IMR-90 (cell line): ENCODE measurements around the gene SRD5A1. TPM values are rescaled to one million over a fixed set of nuclear protein-coding genes. Genes with fewer than 3 reads are reported as not detected.

Source experiments
- ATAC-seq: fragments of 200-7000 bp; cut with Tn5 transposase; 2 replicates; pipeline ENCODE4 v1.9.1; 2020; ENCODE audit warnings: low read depth, mild to moderate bottlenecking, moderate library complexity
- BruUV-seq: library from RNA; stranded (reverse); fragments of 400-500 nt; replicated peaks from 2 replicates; lab custom pipeline; 2021; lab: Mats Ljungman, UMichigan
- CTCF ChIA-PET: fragments of 300-600 bp; formaldehyde crosslinking; extraction: SDS; loops from one replicate; lab custom pipeline; 2021; ENCODE audit warnings: antibody characterized with exemption; lab: Yijun Ruan, JAX
- POLR2A ChIA-PET: fragments of 300-600 bp; sonication (Branson Sonifier 250); formaldehyde crosslinking; loops from one replicate; lab custom pipeline; 2022; ENCODE audit warnings: antibody characterized with exemption; ENCODE audit not compliant: unreplicated experiment; lab: Charles Lee
- DNase-seq: peaks from one replicate; pipeline ENCODE4 v3.0.0; 2013
- H2AFZ ChIP-seq: replicated peaks from 2 replicates; pipeline ENCODE3; 2013; ENCODE audit warnings: low read length, mild to moderate bottlenecking; ENCODE audit not compliant: poor library complexity
- H2AK5ac ChIP-seq: 2 replicates; pipeline ENCODE4 v1.6.1; 2013; ENCODE audit warnings: low read depth, low read length, inconsistent platforms
- H2AK9ac ChIP-seq: replicated peaks from 2 replicates; pipeline ENCODE3; 2013; ENCODE audit warnings: mild to moderate bottlenecking, low read depth, low read length, moderate library complexity; ENCODE audit not compliant: poor library complexity
- H2BK120ac ChIP-seq: 2 replicates; pipeline ENCODE4 v1.6.1; 2013; ENCODE audit warnings: low read depth, low read length, inconsistent platforms
- H2BK15ac ChIP-seq: 3 replicates; pipeline ENCODE4 v1.6.1; 2013; ENCODE audit warnings: low read depth, low read length, inconsistent platforms
- H2BK20ac ChIP-seq: 2 replicates; pipeline ENCODE4 v1.6.1; 2013; ENCODE audit warnings: low read depth, mild to moderate bottlenecking, inconsistent platforms, low read length, moderate library complexity
- H2BK5ac ChIP-seq: 2 replicates; pipeline ENCODE4 v1.6.1; 2013; ENCODE audit warnings: mild to moderate bottlenecking, low read depth, low read length, inconsistent platforms; ENCODE audit not compliant: poor library complexity, severe bottlenecking
- H3K14ac ChIP-seq: replicated peaks from 2 replicates; pipeline ENCODE4 v1.6.1; 2013; ENCODE audit warnings: low read depth, low read length, inconsistent platforms
- H3K18ac ChIP-seq: 2 replicates; pipeline ENCODE4 v1.6.1; 2013; ENCODE audit warnings: low read depth, low read length, control low read depth
- H3K23ac ChIP-seq: 2 replicates; pipeline ENCODE4 v1.6.1; 2013; ENCODE audit warnings: low read depth, low read length, inconsistent platforms
- H3K27ac ChIP-seq: 2 replicates; pipeline ENCODE4 v1.5.1; 2013; ENCODE audit warnings: mild to moderate bottlenecking, control low read depth, low read length; ENCODE audit not compliant: insufficient read depth
- H3K27me3 ChIP-seq: 2 replicates; pipeline ENCODE4 v1.6.1; 2013; ENCODE audit warnings: low read length; ENCODE audit not compliant: control insufficient read depth, insufficient read depth
- H3K36me3 ChIP-seq: 2 replicates; pipeline ENCODE4 v1.6.1; 2013; ENCODE audit warnings: low read length, mixed read lengths; ENCODE audit not compliant: control insufficient read depth, insufficient read depth
- H3K4ac ChIP-seq: 2 replicates; pipeline ENCODE4 v1.6.1; 2013; ENCODE audit warnings: low read depth, low read length, inconsistent platforms
- H3K4me1 ChIP-seq: 2 replicates; pipeline ENCODE4 v1.6.1; 2013; ENCODE audit warnings: low read length, mixed read lengths; ENCODE audit not compliant: control insufficient read depth, insufficient read depth
- H3K4me2 ChIP-seq: 2 replicates; pipeline ENCODE4 v1.6.1; 2013; ENCODE audit warnings: low read depth, mild to moderate bottlenecking, control low read depth, low read length, moderate library complexity
- H3K4me3 ChIP-seq: 2 replicates; pipeline ENCODE4 v1.5.1; 2013; ENCODE audit warnings: low read depth, mild to moderate bottlenecking, control low read depth, low read length, moderate library complexity; ENCODE audit not compliant: insufficient read depth
- H3K56ac ChIP-seq: 2 replicates; pipeline ENCODE4 v1.6.1; 2013; ENCODE audit warnings: low read length, inconsistent platforms; ENCODE audit not compliant: insufficient read depth; ENCODE audit errors: extremely low read depth
- H3K79me1 ChIP-seq, 2 experiments: 2 replicates each; pipeline ENCODE4 v1.6.1; 2013; ENCODE audit warnings: low read length in 2 of 2, inconsistent platforms in 1 of 2, low read depth in 1 of 2
- H3K9ac ChIP-seq: 2 replicates; pipeline ENCODE4 v1.6.1; 2013; ENCODE audit warnings: low read depth, low read length, control low read depth
- H3K9me1 ChIP-seq: 2 replicates; pipeline ENCODE4 v1.6.1; 2013; ENCODE audit warnings: low read length, inconsistent platforms; ENCODE audit not compliant: insufficient read depth
- H3K9me3 ChIP-seq: 2 replicates; pipeline ENCODE4 v1.6.1; 2013; ENCODE audit warnings: low read length; ENCODE audit not compliant: control insufficient read depth, insufficient read depth
- H4K20me1 ChIP-seq: 2 replicates; pipeline ENCODE4 v1.6.1; 2013; ENCODE audit warnings: low read length, inconsistent platforms; ENCODE audit not compliant: insufficient read depth
- H4K5ac ChIP-seq: 2 replicates; pipeline ENCODE4 v1.6.1; 2013; ENCODE audit warnings: mild to moderate bottlenecking, low read depth, low read length, control low read depth
- H4K8ac ChIP-seq, 2 experiments: 2 replicates each; pipeline ENCODE4 v1.6.1; 2013; ENCODE audit warnings: low read depth in 2 of 2, low read length in 2 of 2, control low read depth in 1 of 2, inconsistent platforms in 1 of 2
- H4K91ac ChIP-seq: 2 replicates; pipeline ENCODE4 v1.6.1; 2013; ENCODE audit warnings: low read depth, low read length, inconsistent platforms; ENCODE audit not compliant: insufficient read depth
- BHLHE40 ChIP-seq: fragments of 150-350 bp; IDR thresholded peaks from 2 replicates; pipeline ENCODE4 v1.6.1; 2016; ENCODE audit warnings: mild to moderate bottlenecking, low read depth, low read length
- CEBPB ChIP-seq: IDR thresholded peaks from 2 replicates; pipeline ENCODE4 v1.6.1; 2012; ENCODE audit warnings: low read depth, low read length, improper control_type of control experiment
- CHD1 ChIP-seq: IDR thresholded peaks from 2 replicates; pipeline ENCODE4 v1.6.1; 2012; ENCODE audit warnings: low read depth, low read length, improper control_type of control experiment
- ELK1 ChIP-seq: fragments of 150-350 bp; IDR thresholded peaks from 2 replicates; pipeline ENCODE4 v1.6.1; 2016; ENCODE audit warnings: low read depth, mild to moderate bottlenecking, low read length, moderate library complexity, borderline replicate concordance
- FOS ChIP-seq: fragments of 150-350 bp; IDR thresholded peaks from 2 replicates; pipeline ENCODE4 v1.6.1; 2016; ENCODE audit warnings: low read depth, low read length
- MAFK ChIP-seq: IDR thresholded peaks from 2 replicates; pipeline ENCODE4 v1.6.1; 2012; ENCODE audit warnings: low read depth, low read length, improper control_type of control experiment
- MXI1 ChIP-seq: IDR thresholded peaks from 2 replicates; pipeline ENCODE4 v1.6.1; 2012; ENCODE audit warnings: low read depth, mild to moderate bottlenecking, low read length, moderate library complexity, borderline replicate concordance
- NFE2L2 ChIP-seq: fragments of 150-350 bp; IDR thresholded peaks from 2 replicates; pipeline ENCODE4 v1.6.1; 2016; ENCODE audit warnings: low read depth, mild to moderate bottlenecking, low read length
- POLR2A ChIP-seq: IDR thresholded peaks from 2 replicates; pipeline ENCODE4 v1.6.1; 2012; ENCODE audit warnings: mild to moderate bottlenecking, low read depth, low read length
- RAD21 ChIP-seq: IDR thresholded peaks from 2 replicates; pipeline ENCODE4 v1.6.1; 2012; ENCODE audit warnings: low read length, improper control_type of control experiment
- RCOR1 ChIP-seq: IDR thresholded peaks from 2 replicates; pipeline ENCODE4 v1.6.1; 2012; ENCODE audit warnings: mild to moderate bottlenecking, low read length, improper control_type of control experiment; ENCODE audit not compliant: insufficient replicate concordance
- RFX5 ChIP-seq: IDR thresholded peaks from 2 replicates; pipeline ENCODE4 v1.8.0; 2012; ENCODE audit warnings: low read depth, mild to moderate bottlenecking, low read length, moderate library complexity
- SMC3 ChIP-seq: fragments of 150-350 bp; IDR thresholded peaks from 2 replicates; pipeline ENCODE4 v1.6.1; 2016; ENCODE audit warnings: low read depth, mild to moderate bottlenecking, antibody characterized with exemption, low read length, moderate library complexity
- USF2 ChIP-seq: fragments of 150-350 bp; IDR thresholded peaks from 2 replicates; pipeline ENCODE4 v1.6.1; 2017; ENCODE audit warnings: mild to moderate bottlenecking, antibody characterized with exemption, low read length, low read depth
- WGBS, 2 experiments: methylation state at CpG; one replicate each; pipeline versions ENCODE4 v1.1.5 to v1.1.7; 2013; ENCODE audit warnings: missing lambda C conversion rate in 2 of 2; ENCODE audit not compliant: insufficient read length in 1 of 2; ENCODE audit errors: extremely low coverage in 2 of 2; 5-methylcytosine and 5-hydroxymethylcytosine counted together
- dilution Hi-C: fragments of 300-500 bp; cut with HindIII; formaldehyde crosslinking; loops from one replicate; pipeline ENCODE4 v1.14.3; 2018; ENCODE audit warnings: low sequenced_read_pairs; ENCODE audit not compliant: unreplicated experiment
- in situ Hi-C: fragments of 300-500 bp; cut with MboI; formaldehyde crosslinking; loops from 3 replicates; pipeline ENCODE4 v1.14.3; 2019; ENCODE audit warnings: low sequenced_read_pairs, inconsistent platforms, mixed read lengths
- intact Hi-C: fragments of 100-400 bp; cut with micrococcal nuclease; formaldehyde crosslinking; loops from 2 replicates; pipeline ENCODE4 v1.10.0; 2022
- polyA plus RNA-seq, 3 experiments: library from polyadenylated mRNA; depleted of rRNA; stranded (reverse); fragments of >200 nt; gene quantifications; 2 replicates each; pipeline ENCODE4 v1.2.3, GENCODE V29; 2012; ENCODE audit warnings: low replicate concordance in 1 of 3
- total RNA-seq: library from RNA; depleted of rRNA; stranded (reverse); fragments of >200 nt; gene quantifications from 2 replicates; pipeline ENCODE4 v1.2.3, GENCODE V29; 2012

The SRD5A1 gene
- total and polyA plus RNA-seq, 2 of the 4 experiments (the other 2 are of a cell fraction) = 6.3 to 18.2 TPM

- WGBS, 2 experiments = 71% methylated on average over 2 of the region's 6 CpGs; no CpG with 5 or more reads in 1 of the 2 experiments
Measured at GRCh38 chr5:6585168-6585567, 48.1 kb upstream of the SRD5A1 start.

More at GRCh38 chr5:6585168-6585567, 48.1 kb upstream of the SRD5A1 start:
- no peak overlapping the region for H4K91ac ChIP-seq
- dilution Hi-C loops = no loop called here
- H3K36me3 ChIP-seq = no peaks in the 10 kb centered on the region
- no peak overlapping the region for H2BK120ac ChIP-seq
- H2BK5ac ChIP-seq = no peak overlapping the region
- no peak overlapping the region for H2BK15ac ChIP-seq
- H3K23ac ChIP-seq = no peak overlapping the region
- H3K4me3 ChIP-seq = no peak overlapping the region
- TF ChIP-seq RCOR1 (no peak), RFX5 (no peak), USF2 (no peak), BHLHE40 (no peak), FOS (no peak), RAD21 (no peak), CHD1 (no peak), MAFK (no peak), POLR2A (no peak), ELK1 (no peak), CEBPB (no peak), SMC3 (no peak), NFE2L2 (no peak), MXI1 (no peak)
- H2AK5ac ChIP-seq = no peak overlapping the region
- H2AFZ ChIP-seq = no peak overlapping the region
- DNase-seq = no peak
- H3K27me3 ChIP-seq = peaks cover 42% of the 10 kb centered on the region
- H3K9me1 ChIP-seq = no peaks in the 10 kb centered on the region
- no peaks in the 10 kb centered on the region for H3K79me1 ChIP-seq
- peak overlapping the region; percentile 13 for H2AK9ac ChIP-seq
- no peak for ATAC-seq
- no peak overlapping the region for H2BK20ac ChIP-seq
- ChIA-PET POLR2A (interaction anchor here (0.6 kb wide), 1 partner anchor 37 kb away, joined by 7 read pairs; no protein-coding TSS in a partner anchor), CTCF (no interaction called here)
- no peak overlapping the region for H3K27ac ChIP-seq
- intact Hi-C loops = no loop called here
- peaks cover 5% of the 10 kb centered on the region; the same call in 1 of the 2 replicates for H3K4me1 ChIP-seq
- H3K14ac ChIP-seq = no peak overlapping the region
- H3K4ac ChIP-seq = no peak overlapping the region
- no peak overlapping the region for H3K18ac ChIP-seq
- H3K9me3 ChIP-seq = no peaks in the 10 kb centered on the region
- in situ Hi-C loops = no loop called here
- no peak overlapping the region for H3K4me2 ChIP-seq
- H3K9ac ChIP-seq = no peak overlapping the region
- H4K5ac ChIP-seq = no peak overlapping the region
- no TSS peak for BruUV-seq
- H4K20me1 ChIP-seq = no peaks in the 10 kb centered on the region
- no peak overlapping the region for H4K8ac ChIP-seq
- no peak overlapping the region for H3K56ac ChIP-seq
